Measurements from ENCODE around the gene KCNMA1. TPM values are rescaled to one million over a fixed set of nuclear protein-coding genes. Genes with fewer than 3 reads are reported as not detected.

Gene KCNMA1
- total RNA-seq, 2 donors from 2014 or later: 168 to 188 TPM

DNA sequence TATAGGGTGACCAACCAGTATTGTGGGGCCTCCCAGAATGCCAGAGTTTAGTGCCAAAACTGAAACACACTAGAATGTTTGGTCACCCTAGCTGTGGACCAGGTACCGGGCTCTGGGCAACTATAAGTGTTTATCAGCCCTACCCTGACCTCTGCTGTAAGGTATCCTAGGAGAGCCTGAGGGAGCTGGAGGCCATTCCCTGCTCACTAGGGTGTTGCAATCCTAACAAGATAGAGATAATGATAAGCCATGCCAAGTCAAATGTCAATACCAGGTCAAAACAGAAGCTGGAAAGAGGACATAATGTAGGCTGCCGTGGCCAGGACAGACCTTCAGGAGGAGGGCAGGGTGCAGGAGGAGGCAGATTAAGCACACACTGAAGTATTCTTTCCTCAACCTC is 151.8 kb downstream of the KCNMA1 start:
- H3K4me1 ChIP-seq (ENCODE audit: control insufficient read depth in 1 of 2, low read depth in 2 of 2): peaks cover 0 to 47% of the 10 kb centered on the region in 2 donors
- ATAC-seq (ENCODE audit: insufficient number of reproducible peaks, low FRiP score, low read depth) (no peak), DNase-seq (ENCODE audit: low spot score) (no peak)
- TF ChIP-seq, protein P1, sequence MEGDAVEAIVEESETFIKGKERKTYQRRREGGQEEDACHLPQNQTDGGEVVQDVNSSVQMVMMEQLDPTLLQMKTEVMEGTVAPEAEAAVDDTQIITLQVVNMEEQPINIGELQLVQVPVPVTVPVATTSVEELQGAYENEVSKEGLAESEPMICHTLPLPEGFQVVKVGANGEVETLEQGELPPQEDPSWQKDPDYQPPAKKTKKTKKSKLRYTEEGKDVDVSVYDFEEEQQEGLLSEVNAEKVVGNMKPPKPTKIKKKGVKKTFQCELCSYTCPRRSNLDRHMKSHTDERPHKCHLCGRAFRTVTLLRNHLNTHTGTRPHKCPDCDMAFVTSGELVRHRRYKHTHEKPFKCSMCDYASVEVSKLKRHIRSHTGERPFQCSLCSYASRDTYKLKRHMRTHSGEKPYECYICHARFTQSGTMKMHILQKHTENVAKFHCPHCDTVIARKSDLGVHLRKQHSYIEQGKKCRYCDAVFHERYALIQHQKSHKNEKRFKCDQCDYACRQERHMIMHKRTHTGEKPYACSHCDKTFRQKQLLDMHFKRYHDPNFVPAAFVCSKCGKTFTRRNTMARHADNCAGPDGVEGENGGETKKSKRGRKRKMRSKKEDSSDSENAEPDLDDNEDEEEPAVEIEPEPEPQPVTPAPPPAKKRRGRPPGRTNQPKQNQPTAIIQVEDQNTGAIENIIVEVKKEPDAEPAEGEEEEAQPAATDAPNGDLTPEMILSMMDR (IDR thresholded peaks at IDR 0.05): no peak
- no peak overlapping the region for H3K27ac ChIP-seq
- no peak overlapping the region for H3K4me3 ChIP-seq
- H3K9me3 ChIP-seq: no peaks in the 10 kb centered on the region
- H3K36me3 ChIP-seq: no peaks in the 10 kb centered on the region
- H3K27me3 ChIP-seq (replicated peaks; ENCODE audit: insufficient read depth): no peaks in the 10 kb centered on the region

DNA sequence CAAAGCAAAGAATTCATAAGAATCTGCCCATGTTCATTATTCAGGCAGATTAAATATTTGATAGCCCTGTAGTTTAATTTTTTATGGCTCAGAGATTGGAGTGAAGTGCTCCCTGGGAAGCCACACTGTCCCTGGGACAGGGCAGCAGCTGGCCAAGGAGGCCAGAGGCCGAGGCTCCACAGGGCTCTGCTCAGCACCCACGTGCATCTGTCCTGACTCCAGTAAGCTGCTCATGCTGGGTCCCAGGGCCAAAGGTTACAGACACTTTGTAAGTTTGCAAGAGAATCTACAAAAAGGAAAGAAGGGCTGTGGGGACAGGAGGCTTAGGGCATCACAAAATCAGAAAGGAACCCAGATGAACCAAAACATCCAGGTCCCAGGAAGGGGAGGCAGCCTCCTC is 155.5 kb downstream of the KCNMA1 start:
- Histone ChIP-seq H3K9me3 (no peaks in the 10 kb centered on the region), H3K27me3 (replicated peaks; ENCODE audit: insufficient read depth) (no peaks in the 10 kb centered on the region), H3K4me3 (no peak overlapping the region), H3K36me3 (no peaks in the 10 kb centered on the region), H3K4me1 (ENCODE audit: control insufficient read depth in 1 of 2, low read depth in 2 of 2) (peaks cover 5 to 68% of the 10 kb centered on the region in 2 donors), H3K27ac (no peak overlapping the region)
- TF ChIP-seq, protein P1 (IDR thresholded peaks at IDR 0.05): no peak
- ATAC-seq (ENCODE audit: insufficient number of reproducible peaks, low FRiP score, low read depth) (no peak), DNase-seq (ENCODE audit: low spot score) (no peak)

- peaks cover 5 to 51% of the 10 kb centered on the region in 2 donors for H3K4me1 ChIP-seq (ENCODE audit: control insufficient read depth in 1 of 2, low read depth in 2 of 2)
- H3K27me3 ChIP-seq (replicated peaks; ENCODE audit: insufficient read depth): no peaks in the 10 kb centered on the region
- ATAC-seq (ENCODE audit: insufficient number of reproducible peaks, low FRiP score, low read depth) (no peak), DNase-seq (ENCODE audit: low spot score) (no peak)
- TF ChIP-seq, protein P1 (IDR thresholded peaks at IDR 0.05): no peak
- no peak overlapping the region for H3K4me3 ChIP-seq
- no peak overlapping the region for H3K27ac ChIP-seq
- H3K36me3 ChIP-seq: no peaks in the 10 kb centered on the region
- no peaks in the 10 kb centered on the region for H3K9me3 ChIP-seq
Measured at GRCh38 chr10:77479586-77479985, 158.0 kb downstream of the KCNMA1 start.

- Histone ChIP-seq H3K27me3 (replicated peaks; ENCODE audit: insufficient read depth) (no peaks in the 10 kb centered on the region), H3K27ac (no peak overlapping the region), H3K4me1 (ENCODE audit: control insufficient read depth in 1 of 2, low read depth in 2 of 2) (peaks cover 5 to 51% of the 10 kb centered on the region in 2 donors), H3K9me3 (no peaks in the 10 kb centered on the region), H3K36me3 (no peaks in the 10 kb centered on the region), H3K4me3 (no peak overlapping the region)
- TF ChIP-seq, protein P1 (IDR thresholded peaks at IDR 0.05): no peak
- ATAC-seq (ENCODE audit: insufficient number of reproducible peaks, low FRiP score, low read depth): no peak
- DNase-seq (ENCODE audit: low spot score): no peak
Measured at GRCh38 chr10:77478962-77479359, 158.6 kb downstream of the KCNMA1 start.

GRCh38 chr10:77478247-77478961 is 159.2 kb downstream of the KCNMA1 start:
- Histone ChIP-seq H3K4me3 (no peak overlapping the region), H3K27me3 (replicated peaks; ENCODE audit: insufficient read depth) (no peaks in the 10 kb centered on the region), H3K9me3 (no peaks in the 10 kb centered on the region), H3K4me1 (ENCODE audit: control insufficient read depth in 1 of 2, low read depth in 2 of 2) (peaks cover 5 to 50% of the 10 kb centered on the region in 2 donors), H3K36me3 (no peaks in the 10 kb centered on the region), H3K27ac (no peak overlapping the region)
- ATAC-seq (ENCODE audit: insufficient number of reproducible peaks, low FRiP score, low read depth) (no peak), DNase-seq (ENCODE audit: low spot score) (no peak)
- TF ChIP-seq, protein P1 (IDR thresholded peaks at IDR 0.05): no peak
